HG02973 (cell line): ENCODE data around the gene ROMO1.
"Not testable (repeated sequence)": the region's sequence is repeated elsewhere in the genome, so short reads cannot be mapped to it uniquely, and the experiment has no call there.

Experiments
- ATAC-seq: cut with Tn5 transposase; IDR thresholded peaks from one replicate; pipeline ENCODE4 v1.9.1; 2021; ENCODE audit warnings: moderate library complexity; ENCODE audit not compliant: unreplicated experiment

Gene ROMO1

GRCh38 chr20:35680452-35681183 lies 18.6 kb upstream of the ROMO1 start:
- no peak for ATAC-seq

GRCh38 chr20:35681960-35682359 lies 17.2 kb upstream of the ROMO1 start:
- ATAC-seq: no peak

GRCh38 chr20:35685368-35685767 lies 13.8 kb upstream of the ROMO1 start:
- ATAC-seq: not testable (repeated sequence)

DNA sequence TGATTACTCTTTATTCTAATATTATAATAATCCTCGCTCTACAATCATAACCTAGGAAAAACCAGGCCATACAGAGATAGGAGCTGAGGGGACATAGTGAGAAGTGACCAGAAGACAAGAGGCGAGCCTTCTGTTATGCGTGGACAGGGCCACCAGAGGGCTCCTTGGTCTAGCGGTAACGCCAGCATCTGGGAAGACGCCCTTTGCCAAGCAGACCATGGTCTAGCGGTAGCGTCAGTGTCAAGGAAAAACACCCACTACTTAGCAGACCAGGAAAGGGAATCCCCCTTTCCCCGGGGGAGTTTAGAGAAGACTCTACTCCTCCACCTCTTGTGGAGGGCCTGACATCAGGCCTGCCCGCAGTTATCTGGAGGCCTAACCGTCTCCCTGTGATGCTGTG lies 12.3 kb upstream of the ROMO1 start:
- not testable (repeated sequence) for ATAC-seq

DNA sequence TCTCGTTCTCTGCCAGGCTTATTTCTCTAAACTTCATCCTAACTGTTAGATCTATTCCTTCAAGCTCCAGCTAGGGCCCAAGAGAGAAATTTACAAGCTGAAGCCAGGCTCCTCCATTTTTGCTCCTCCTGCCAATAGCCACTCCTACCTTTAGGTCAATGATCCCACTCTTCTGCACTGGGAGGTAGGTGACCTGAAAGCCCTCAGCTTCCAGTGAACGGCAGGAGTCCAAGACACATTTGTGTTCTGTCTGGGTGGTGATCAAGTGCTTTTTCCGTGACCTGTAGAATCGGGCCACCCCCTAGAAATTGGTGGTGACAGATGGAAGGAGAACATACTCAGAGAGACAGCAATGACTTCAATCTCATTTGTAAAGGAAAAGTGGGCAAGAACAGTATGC lies 8.9 kb upstream of the ROMO1 start:
- no peak for ATAC-seq

DNA sequence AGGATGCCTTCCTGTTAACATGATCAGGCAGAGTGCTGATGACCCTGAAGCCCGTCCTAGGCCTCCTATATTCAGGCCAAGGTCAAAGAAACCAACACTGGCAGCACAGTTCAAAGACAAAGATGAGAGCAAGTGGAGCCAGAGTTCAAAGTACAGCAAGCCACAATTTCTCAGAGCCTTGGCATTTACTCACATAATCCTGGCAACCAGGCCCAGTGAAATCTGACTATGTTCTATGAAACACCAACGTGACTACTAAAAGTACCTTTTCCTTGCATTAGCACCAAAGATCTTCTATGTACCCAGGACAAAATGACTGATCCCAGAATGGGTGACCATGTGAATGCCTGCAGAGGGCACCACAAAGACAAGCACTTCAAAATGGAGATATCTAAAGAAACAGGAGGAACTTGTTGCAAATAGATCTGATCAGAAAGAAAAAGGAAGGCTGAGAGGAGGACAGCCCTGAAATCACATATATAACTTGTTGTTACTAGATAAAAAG lies 3.9 kb upstream of the ROMO1 start:
- ATAC-seq: no peak

DNA sequence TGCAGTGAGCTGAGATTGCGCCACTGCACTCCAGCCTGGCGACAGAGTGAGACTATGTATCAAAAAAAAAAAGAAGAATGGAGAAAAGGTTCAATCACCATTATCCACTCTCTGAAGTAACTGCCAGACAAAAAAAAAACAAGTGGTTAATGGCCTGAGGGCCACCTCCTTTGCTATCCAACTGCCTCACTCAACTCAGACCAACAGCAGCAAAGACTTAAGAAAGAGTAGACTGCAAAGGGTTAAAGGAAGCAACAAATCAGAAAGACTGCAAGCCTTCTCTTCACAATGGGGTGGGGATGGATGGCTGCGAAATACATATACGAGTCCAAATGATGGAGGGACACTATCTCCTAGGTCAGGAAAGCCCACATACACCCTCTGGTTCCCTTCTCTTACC lies 3.2 kb upstream of the ROMO1 start:
- ATAC-seq: no peak

- no peak for ATAC-seq
These were observed 1.4 kb upstream of the ROMO1 start for GRCh38 chr20:35697696-35698297.

DNA sequence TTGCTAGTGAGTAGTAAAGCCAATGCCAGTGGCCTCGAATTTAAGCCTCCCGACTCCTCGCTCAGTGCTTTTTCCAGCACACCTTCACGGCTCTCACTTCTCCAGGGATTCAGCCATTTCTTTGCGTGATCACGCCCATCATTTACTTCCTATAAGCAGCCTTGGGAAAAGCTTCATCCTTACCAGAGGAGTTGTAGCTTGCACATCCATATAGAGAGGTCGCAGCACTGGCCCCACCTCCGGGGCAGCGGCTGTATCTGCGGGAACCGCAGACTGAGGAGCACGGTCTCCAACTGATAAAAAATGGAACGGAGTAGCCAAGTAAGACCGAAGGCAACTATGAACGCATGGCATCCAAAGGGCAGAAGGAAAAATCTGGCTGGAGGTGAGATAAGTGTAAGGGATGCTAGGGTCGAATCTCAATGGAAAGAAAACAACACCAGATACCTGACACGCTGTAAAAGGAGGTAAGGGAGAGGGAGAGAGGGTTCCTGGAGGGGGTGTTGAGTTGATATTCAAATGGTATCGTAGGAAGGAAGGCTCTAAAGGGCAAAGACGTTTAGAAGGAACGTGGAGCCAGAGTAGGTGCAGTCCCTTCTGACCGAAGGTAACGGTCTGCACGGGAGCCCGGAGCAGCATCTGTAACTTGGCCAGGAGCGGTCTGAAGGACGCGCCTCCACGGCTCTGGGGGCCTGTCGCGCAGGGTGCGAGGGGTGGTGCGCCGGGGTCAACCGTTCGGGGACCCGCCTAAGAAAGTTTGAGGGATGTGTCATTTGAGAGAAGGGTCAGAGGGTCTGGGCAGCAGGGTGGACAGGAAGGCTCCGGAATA lies 693 bp upstream of the ROMO1 start:
- ATAC-seq: no peak

DNA sequence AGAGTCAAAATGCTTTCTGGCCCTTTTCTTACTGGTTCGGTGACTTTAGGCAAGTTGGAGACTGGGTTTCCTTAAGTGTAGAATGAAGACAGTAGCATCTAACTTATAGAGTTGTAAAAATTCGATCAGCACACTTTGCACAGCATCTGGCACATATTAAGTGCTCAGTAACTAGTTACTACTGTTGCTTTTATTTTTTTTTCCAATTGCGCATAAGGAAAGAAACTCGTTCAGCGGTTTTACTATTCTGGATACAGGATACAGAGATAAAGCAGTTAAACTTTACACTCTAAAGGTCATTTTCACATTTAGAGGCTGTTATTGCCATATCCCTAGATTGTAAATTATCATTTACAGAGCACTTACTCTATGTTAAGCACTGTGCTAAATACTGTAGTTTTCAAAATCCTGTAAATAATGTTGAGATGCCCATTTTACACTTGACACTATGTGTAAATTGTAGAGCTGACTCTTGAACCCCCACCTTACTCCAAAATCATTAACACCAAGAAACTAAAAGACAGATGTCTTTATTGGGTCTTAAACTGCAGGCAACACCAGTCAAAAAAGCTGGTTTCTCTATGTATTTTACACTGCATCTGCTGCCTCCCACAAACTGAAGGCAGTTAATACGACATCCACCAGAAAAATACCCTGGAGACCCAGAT lies 886 bp downstream of the ROMO1 start:
- ATAC-seq: no peak

DNA sequence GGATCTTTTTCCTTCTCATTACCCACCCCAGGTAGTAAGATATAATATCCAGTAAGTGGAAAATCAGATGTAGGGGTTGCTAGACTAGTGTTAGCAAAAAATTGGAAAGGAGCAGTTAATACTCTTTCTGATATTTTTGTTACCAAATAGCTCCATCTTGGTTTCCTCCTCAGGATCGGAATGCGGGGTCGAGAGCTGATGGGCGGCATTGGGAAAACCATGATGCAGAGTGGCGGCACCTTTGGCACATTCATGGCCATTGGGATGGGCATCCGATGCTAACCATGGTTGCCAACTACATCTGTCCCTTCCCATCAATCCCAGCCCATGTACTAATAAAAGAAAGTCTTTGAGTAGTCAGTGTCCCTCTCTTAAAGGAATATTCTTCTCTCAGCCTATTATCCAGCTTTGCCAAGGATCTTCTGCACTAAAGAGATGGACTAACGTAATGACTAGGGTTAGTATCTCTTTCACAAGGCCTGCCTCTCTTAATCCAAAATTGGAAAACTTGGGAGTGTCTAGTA lies 1.5 kb downstream of the ROMO1 start:
- no peak for ATAC-seq

GRCh38 chr20:35702051-35702823 lies 3.0 kb downstream of the ROMO1 start:
- ATAC-seq: no peak

DNA sequence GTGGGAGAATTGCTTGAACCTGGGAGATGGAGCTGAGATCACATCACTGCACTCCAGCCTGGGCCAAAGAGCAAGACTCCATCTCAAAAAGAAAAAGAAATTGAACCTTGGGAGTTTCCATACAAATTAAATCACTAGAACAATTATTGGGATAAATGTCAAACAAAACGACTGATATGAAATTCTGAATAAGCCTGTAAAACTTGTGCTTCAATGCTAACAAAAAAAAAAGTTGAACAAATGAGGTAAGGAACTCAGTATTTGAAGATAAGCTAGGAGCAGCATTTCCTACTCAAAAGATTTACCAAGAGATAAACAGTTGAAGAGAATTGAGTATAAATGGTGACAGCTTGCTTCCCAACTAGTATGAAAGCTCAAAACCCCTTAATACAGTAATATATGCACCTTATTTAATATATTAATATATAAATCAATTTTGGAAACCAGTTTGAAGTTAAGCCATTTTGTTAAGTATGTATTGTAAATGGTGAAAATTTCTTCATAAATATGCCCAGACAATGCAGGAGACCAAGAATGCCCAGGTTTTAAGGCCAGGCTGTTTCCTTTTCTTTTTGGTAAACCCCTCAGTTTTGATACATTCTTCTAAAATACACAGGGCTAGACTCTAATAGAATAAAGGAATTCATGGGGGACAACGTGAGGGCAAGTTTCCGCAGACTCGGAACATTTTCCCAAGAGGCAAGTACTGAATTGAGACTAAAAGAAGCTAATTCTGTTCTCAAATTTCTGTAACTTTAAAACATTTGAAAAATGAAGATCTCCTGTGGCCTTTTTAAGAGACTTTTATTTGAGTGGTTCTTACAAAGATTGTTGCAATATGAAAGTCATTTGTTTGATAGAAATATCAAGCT lies 3.9 kb downstream of the ROMO1 start:
- ATAC-seq: no peak

- no peak for ATAC-seq
These were observed 5.5 kb downstream of the ROMO1 start for GRCh38 chr20:35704514-35705261.

- not testable (repeated sequence) for ATAC-seq
These were observed 6.7 kb downstream of the ROMO1 start for GRCh38 chr20:35705894-35706293.

GRCh38 chr20:35706591-35707529 lies 7.7 kb downstream of the ROMO1 start:
- not testable (repeated sequence) for ATAC-seq

DNA sequence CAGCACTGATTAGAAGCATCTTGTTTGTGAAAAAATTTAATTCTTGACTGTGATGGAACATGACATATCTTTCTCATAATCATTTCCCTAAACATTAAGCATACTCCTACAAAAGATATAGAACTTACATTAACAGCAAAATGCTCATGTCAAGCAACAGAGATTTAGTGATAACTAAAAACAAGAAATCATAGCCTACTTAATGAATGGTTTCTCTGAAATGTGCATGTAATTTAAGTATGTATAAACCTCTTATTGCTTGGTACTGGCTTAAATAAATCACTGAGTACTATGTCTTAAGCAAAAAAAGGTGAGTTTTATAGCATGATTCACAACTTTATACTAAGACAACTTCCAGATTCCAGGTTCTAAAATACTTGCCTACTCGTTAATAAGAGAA lies 9.3 kb downstream of the ROMO1 start:
- no peak for ATAC-seq
